H1 (cell line): ENCODE data around the gene CDC42BPB. TPM values are rescaled to one million over a fixed set of nuclear protein-coding genes. Genes with fewer than 3 reads are reported as not detected.
A peak's percentile ranks its signal among the peaks of the same experiment; 100 is the strongest.

Source experiments
- CTCF ChIA-PET: fragments of 300-600 bp; sonication (Branson Sonifier 250); formaldehyde crosslinking; loops from one replicate; lab custom pipeline; 2021; ENCODE audit not compliant: partially characterized antibody; lab: Charles Lee
- POLR2A ChIA-PET: fragments of 300-600 bp; sonication (Branson Sonifier 250); formaldehyde crosslinking; loops from one replicate; lab custom pipeline; 2021; ENCODE audit warnings: inconsistent platforms; ENCODE audit not compliant: partially characterized antibody; lab: Charles Lee
- DNase-seq, 2 experiments: peaks; one replicate each; pipeline versions ENCODE4 v3.0.0 to v3.0.0-alpha.2; 2010 to 2022; ENCODE audit warnings: low spot score in 2 of 2, low read depth in 1 of 2, mixed read lengths in 1 of 2
- FAIRE-seq: peaks from 2 replicates; lab custom pipeline; 2011; peaks lifted over from hg19 to GRCh38; lab: Jason Lieb, UNC
- H2AFZ ChIP-seq: 2 replicates; pipeline ENCODE4 v1.8.1; 2012; ENCODE audit warnings: low read length, inconsistent platforms
- H2AK5ac ChIP-seq: 2 replicates; pipeline ENCODE4 v1.6.1; 2013; ENCODE audit warnings: low read depth, low read length
- H2BK120ac ChIP-seq: replicated peaks from 2 replicates; pipeline ENCODE3; 2013; ENCODE audit warnings: low read depth, low read length, inconsistent platforms
- H2BK12ac ChIP-seq: 2 replicates; pipeline ENCODE4 v1.6.1; 2013; ENCODE audit warnings: low read depth, low read length
- H2BK15ac ChIP-seq: 2 replicates; pipeline ENCODE4 v1.6.1; 2013; ENCODE audit warnings: low read length
- H2BK20ac ChIP-seq: 2 replicates; pipeline ENCODE4 v1.6.1; 2013; ENCODE audit warnings: low read length
- H2BK5ac ChIP-seq: 2 replicates; pipeline ENCODE4 v1.6.1; 2013; ENCODE audit warnings: low read depth, low read length
- H3K14ac ChIP-seq: 2 replicates; pipeline ENCODE4 v1.6.1; 2013; ENCODE audit warnings: inconsistent platforms; ENCODE audit not compliant: insufficient read length
- H3K18ac ChIP-seq: 2 replicates; pipeline ENCODE4 v1.6.1; 2013; ENCODE audit warnings: low read length; ENCODE audit errors: extremely low read depth
- H3K23ac ChIP-seq: 2 replicates; pipeline ENCODE4 v1.6.1; 2013; ENCODE audit warnings: inconsistent platforms; ENCODE audit not compliant: insufficient read length
- H3K23me2 ChIP-seq: 2 replicates; pipeline ENCODE4 v1.6.1; 2013; ENCODE audit warnings: low read depth, low read length
- H3K27ac ChIP-seq: 2 replicates; pipeline ENCODE4 v1.6.1; 2011; ENCODE audit warnings: low read depth, low read length, inconsistent platforms
- H3K27me3 ChIP-seq, 4 experiments: replicated peaks in 1 of 4; 1 replicate in 1 of 4; 2 replicates in 3 of 4; pipeline versions ENCODE4 v1.6.1 to v1.8.1; 2011 to 2013; ENCODE audit warnings: low read length in 3 of 4, mild to moderate bottlenecking in 3 of 4, inconsistent platforms in 2 of 4, mixed read lengths in 2 of 4, moderate library complexity in 1 of 4; ENCODE audit not compliant: control insufficient read depth in 3 of 4, insufficient read depth in 3 of 4; ENCODE audit errors: extremely low read depth in 1 of 4
- H3K36me3 ChIP-seq, 4 experiments: 2 replicates each; pipeline versions ENCODE4 v1.6.1 to v1.8.1; 2011 to 2013; ENCODE audit warnings: mild to moderate bottlenecking in 4 of 4, low read length in 3 of 4, moderate library complexity in 2 of 4, control low read depth in 1 of 4, inconsistent platforms in 1 of 4; ENCODE audit not compliant: insufficient read depth in 4 of 4, control insufficient read depth in 2 of 4
- H3K4ac ChIP-seq: replicated peaks from 2 replicates; pipeline ENCODE3; 2013; ENCODE audit warnings: low read length, low read depth, mixed read lengths, inconsistent platforms; ENCODE audit not compliant: insufficient read length
- H3K4me1 ChIP-seq, 4 experiments: replicated peaks in 1 of 4; 1 replicate in 1 of 4; 2 replicates in 3 of 4; pipeline versions ENCODE4 v1.6.1 to v1.8.1; 2011 to 2013; ENCODE audit warnings: low read length in 3 of 4, inconsistent platforms in 2 of 4, mixed read lengths in 1 of 4; ENCODE audit not compliant: insufficient read depth in 4 of 4, control insufficient read depth in 3 of 4
- H3K4me2 ChIP-seq, 2 experiments: 2 replicates each; pipeline versions ENCODE4 v1.6.1 to v1.8.1; 2011 to 2013; ENCODE audit warnings: low read depth in 2 of 2, low read length in 2 of 2, control low read depth in 1 of 2, inconsistent platforms in 1 of 2, mild to moderate bottlenecking in 1 of 2; ENCODE audit not compliant: insufficient read depth in 1 of 2
- H3K4me3 ChIP-seq, 4 experiments: fragments of 200-600, 300-600 bp in 1 of 4; sonication (generic), shearing (Covaris generic), sonication (Bioruptor Twin) in 1 of 4; 2 replicates each; pipeline versions ENCODE4 v1.5.1 to v1.8.1; 2011 to 2016; ENCODE audit warnings: low read length in 4 of 4, low read depth in 3 of 4, control low read depth in 2 of 4, inconsistent platforms in 2 of 4, mild to moderate bottlenecking in 2 of 4, mixed read lengths in 1 of 4, moderate library complexity in 1 of 4; ENCODE audit not compliant: insufficient read depth in 2 of 4; ENCODE audit errors: extremely low read depth in 1 of 4
- H3K56ac ChIP-seq: replicated peaks from 2 replicates; pipeline ENCODE3; 2013; ENCODE audit warnings: low read depth, mild to moderate bottlenecking, mixed read lengths, low read length, inconsistent platforms; ENCODE audit not compliant: insufficient read length
- H3K79me1 ChIP-seq: 2 replicates; pipeline ENCODE4 v1.6.1; 2013; ENCODE audit warnings: low read depth, low read length, control low read depth
- H3K79me2 ChIP-seq, 2 experiments: 2 replicates each; pipeline versions ENCODE4 v1.6.1 to v1.8.1; 2012 to 2013; ENCODE audit warnings: low read length in 2 of 2, mild to moderate bottlenecking in 2 of 2, inconsistent platforms in 1 of 2; ENCODE audit not compliant: insufficient read depth in 2 of 2, control insufficient read depth in 1 of 2
- H3K9ac ChIP-seq, 4 experiments: replicated peaks in 1 of 4; 1 replicate in 1 of 4; 2 replicates in 3 of 4; pipeline versions ENCODE4 v1.6.1 to v1.8.1; 2011 to 2013; ENCODE audit warnings: low read depth in 3 of 4, low read length in 3 of 4, control low read depth in 2 of 4, mild to moderate bottlenecking in 2 of 4, moderate library complexity in 2 of 4, inconsistent platforms in 1 of 4; ENCODE audit errors: extremely low read depth in 1 of 4
- H3K9me3 ChIP-seq, 2 experiments: 2 replicates each; pipeline versions ENCODE4 v1.6.1 to v1.8.1; 2012 to 2013; ENCODE audit warnings: mild to moderate bottlenecking in 2 of 2, moderate library complexity in 2 of 2, control low read depth in 1 of 2, inconsistent platforms in 1 of 2, low read depth in 1 of 2, low read length in 1 of 2, mixed read lengths in 1 of 2; ENCODE audit not compliant: insufficient read depth in 2 of 2
- H4K20me1 ChIP-seq, 2 experiments: replicated peaks in 1 of 2; 2 replicates each; pipeline versions ENCODE3 to v1.8.1; 2011 to 2013; ENCODE audit warnings: inconsistent platforms in 2 of 2, low read length in 2 of 2, mild to moderate bottlenecking in 1 of 2; ENCODE audit not compliant: insufficient read depth in 2 of 2, control insufficient read depth in 1 of 2
- H4K5ac ChIP-seq: 2 replicates; pipeline ENCODE4 v1.6.1; 2013; ENCODE audit warnings: low read length, low read depth, mixed read lengths, inconsistent platforms; ENCODE audit not compliant: insufficient read length
- H4K8ac ChIP-seq: 2 replicates; pipeline ENCODE4 v1.8.0; 2013; ENCODE audit warnings: mild to moderate bottlenecking, moderate library complexity, low read length, inconsistent platforms; ENCODE audit not compliant: insufficient read depth; ENCODE audit errors: extremely low read depth
- H4K91ac ChIP-seq: replicated peaks from 2 replicates; pipeline ENCODE3; 2013; ENCODE audit warnings: low read length, mixed read lengths, inconsistent platforms; ENCODE audit not compliant: insufficient read length
- CHD2 ChIP-seq: IDR thresholded peaks from 2 replicates; pipeline ENCODE4 v1.6.1; 2012; ENCODE audit warnings: low read length, improper control_type of control experiment
- HDAC2 ChIP-seq, 2 experiments: fragments of 300-600 bp in 1 of 2; sonication (generic) in 1 of 2; IDR thresholded peaks; 2 replicates each; pipeline ENCODE4 v1.6.1; 2011 to 2012; ENCODE audit warnings: low read depth in 2 of 2, low read length in 2 of 2, mild to moderate bottlenecking in 2 of 2, moderate library complexity in 2 of 2, borderline replicate concordance in 1 of 2, inconsistent platforms in 1 of 2
- NRF1 ChIP-seq: IDR thresholded peaks from 2 replicates; pipeline ENCODE4 v1.6.1; 2011; ENCODE audit warnings: mild to moderate bottlenecking, low read depth, low read length, improper control_type of control experiment
- POLR2AphosphoS5 ChIP-seq: IDR thresholded peaks from 2 replicates; pipeline ENCODE4 v1.6.1; 2011; ENCODE audit warnings: low read depth, low read length
- SAP30 ChIP-seq: fragments of 300-600 bp; sonication (generic); IDR thresholded peaks from 2 replicates; pipeline ENCODE4 v1.7.1; 2012; ENCODE audit warnings: low read length, moderate library complexity, mild to moderate bottlenecking, inconsistent platforms; ENCODE audit not compliant: insufficient read depth, insufficient replicate concordance
- SRF ChIP-seq: IDR thresholded peaks from 2 replicates; pipeline ENCODE4 v1.6.1; 2011; ENCODE audit warnings: mild to moderate bottlenecking, low read depth, low read length, moderate library complexity
- SUZ12 ChIP-seq: fragments of 200-600 bp; sonication (generic); IDR thresholded peaks from 2 replicates; pipeline ENCODE4 v1.6.1; 2012; ENCODE audit warnings: mild to moderate bottlenecking, inconsistent platforms, low read length, moderate library complexity, mixed read lengths
- WGBS, 2 experiments: shearing (Covaris generic) in 1 of 2; methylation state at CpG; one replicate each; pipeline versions ENCODE4 v1.1.6 to v1.1.7; 2013 to 2015; ENCODE audit warnings: low lambda C conversion rate in 2 of 2, mixed read lengths in 2 of 2, inconsistent platforms in 1 of 2, low coverage in 1 of 2, missing lambda C conversion rate in 1 of 2; ENCODE audit not compliant: insufficient replicate concordance in 2 of 2, insufficient coverage in 1 of 2, insufficient read length in 1 of 2; ENCODE audit errors: extremely low coverage in 1 of 2, missing lambda C conversion rate in 1 of 2; 5-methylcytosine and 5-hydroxymethylcytosine counted together
- polyA plus RNA-seq, 7 experiments: library from polyadenylated mRNA; depleted of rRNA in 3 of 7; stranded (reverse) in 5 of 7; unstranded in 2 of 7; fragments of >200 nt in 5 of 7; fragments of 200-250 nt in 2 of 7; gene quantifications; 1 replicate in 5 of 7; 2 replicates in 1 of 7; 4 replicates in 1 of 7; pipeline versions ENCODE4 v1.2.1 to v1.2.3, GENCODE V29; 2011 to 2013; ENCODE audit warnings: missing spikeins in 2 of 7, mixed read lengths in 2 of 7
- total RNA-seq: library from RNA; stranded (reverse); fragmentation: NEBNext Ultra II Directional; extraction: Animal tissue kit (Norgen Biotek cat#: 25700); gene quantifications from 2 replicates; pipeline ENCODE4 v1.2.1, GENCODE V29; 2021

The CDC42BPB gene
- total and polyA plus RNA-seq, 2 of the 8 experiments (the other 6 are each of a cell fraction or from before 2014, with no cell fraction given): 51.2 to 88.2 TPM

DNA sequence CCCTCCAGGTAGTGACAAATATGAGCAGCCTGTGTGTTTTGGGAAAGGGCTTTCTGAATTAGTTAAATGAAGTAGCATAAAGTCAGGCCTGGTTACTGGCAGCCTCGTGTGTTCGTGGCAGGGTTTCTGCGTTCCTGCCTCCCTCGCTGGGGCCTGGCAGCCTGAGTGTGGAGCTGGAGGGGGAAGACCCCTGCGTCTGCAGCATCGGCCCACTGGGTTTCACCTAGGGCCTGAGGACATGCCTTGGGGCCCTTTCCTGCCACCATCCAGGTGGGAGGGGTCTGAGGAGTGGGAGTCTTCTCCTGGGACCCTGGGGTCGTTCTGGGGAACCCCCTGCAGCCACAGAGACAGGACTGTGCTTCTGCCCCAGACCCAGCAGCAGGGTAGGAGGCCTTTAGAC is 155.3 kb downstream of the CDC42BPB start:
- Histone ChIP-seq H3K36me3 (peaks cover 0 to 16% (median 9%) of the 10 kb centered on the region in 4 experiments; a peak in 4 of 8 replicates), H3K23ac (no peak overlapping the region), H3K23me2 (no peaks in the 10 kb centered on the region), H3K4me1 (no peaks in the 10 kb centered on the region), H2BK5ac (no peak overlapping the region), H2BK12ac (no peak overlapping the region), H2AFZ (no peak overlapping the region), H3K27me3 (no peaks in the 10 kb centered on the region), H4K8ac (peak overlapping the region; percentile 25; the same call in 1 of the 2 replicates), H3K27ac (no peak overlapping the region), H3K79me1 (no peaks in the 10 kb centered on the region), H2AK5ac (no peak overlapping the region), H4K5ac (no peak overlapping the region), H2BK20ac (no peak overlapping the region), H2BK15ac (no peak overlapping the region), H3K4me3 (no peak overlapping the region), H4K20me1 (peaks cover 2 to 3% of the 10 kb centered on the region in 2 experiments), H3K4me2 (no peak overlapping the region), H3K18ac (no peak overlapping the region), H3K79me2 (no peaks in the 10 kb centered on the region), H3K14ac (no peak overlapping the region), H3K56ac (no peak overlapping the region), H3K9me3 (peaks cover 3 to 9% of the 10 kb centered on the region in 2 experiments; a peak in 2 of 4 replicates), H4K91ac (no peak overlapping the region), H2BK120ac (no peak overlapping the region), H3K9ac (no peak overlapping the region), H3K4ac (no peak overlapping the region)
- POLR2A ChIA-PET: interaction anchor here (0.9 to 1.2 kb wide), 2 partner anchors 37 to 149 kb away, joined by 3 to 4 read pairs; no protein-coding TSS in a partner anchor
- no peak for DNase-seq
- CTCF ChIA-PET: interaction anchor here (1.1 to 1.5 kb wide), 4 partner anchors 9 to 207 kb away, joined by 3 to 5 read pairs (median 4); no protein-coding TSS in a partner anchor
- FAIRE-seq: no peak
- TF ChIP-seq SUZ12 (no peak), SAP30 (no peak), NRF1 (no peak), HDAC2 (IDR thresholded peaks at IDR 0.05; ENCODE audit: borderline replicate concordance in 1 of 2, low read depth in 2 of 2, low read length in 2 of 2) (no peak), CHD2 (no peak), SRF (no peak), POLR2AphosphoS5 (no peak)
- WGBS, 2 experiments: 93% methylated on average over 7 of the region's 7 CpGs; no CpG with 5 or more reads in 1 of the 2 experiments
